ENCODE data around the gene ALG2. TPM values are rescaled to one million over a fixed set of nuclear protein-coding genes. Genes with fewer than 3 reads are reported as not detected.

The ALG2 gene
- total and polyA plus RNA-seq, 2 donors from 2014 or later: 38.7 to 40.5 TPM

DNA sequence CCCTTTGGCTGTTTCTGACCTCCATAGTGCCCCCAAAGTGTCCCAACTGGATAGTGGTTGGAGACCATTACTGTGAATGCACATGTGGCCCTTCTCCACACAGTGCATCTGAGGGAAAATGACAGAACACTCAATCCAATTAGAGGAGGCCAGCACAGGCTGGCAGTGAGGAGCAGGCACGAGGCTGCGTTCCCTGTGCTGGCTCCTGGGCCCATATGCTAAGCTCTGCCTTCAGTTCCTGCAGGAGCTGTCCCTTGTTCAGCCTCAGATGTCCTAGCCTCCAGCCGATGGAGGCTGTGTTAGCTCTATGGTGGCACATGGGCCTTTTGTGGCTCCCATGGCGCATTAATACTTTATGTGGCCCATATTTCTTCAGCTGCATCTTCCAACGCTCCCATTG, 35.8 kb downstream of the ALG2 start:
- Histone ChIP-seq H3K36me3 (ENCODE audit: control insufficient read depth in 2 of 3, insufficient read depth in 3 of 3, low read length in 3 of 3) (no peaks in the 10 kb centered on the region), H3K4me1 (ENCODE audit: control insufficient read depth in 2 of 3, insufficient read depth in 2 of 3, low read depth in 1 of 3, low read length in 3 of 3) (peaks cover 0 to 6% (median 0%) of the 10 kb centered on the region in 3 donors), H3K9me3 (ENCODE audit: control insufficient read depth in 2 of 3, insufficient read depth in 1 of 3, low read length in 3 of 3) (no peaks in the 10 kb centered on the region), H3K9ac (ENCODE audit: low read length in 3 of 3) (no peak overlapping the region), H3K4me3 (ENCODE audit: low read length in 3 of 3) (no peak overlapping the region), H3K27ac (ENCODE audit: low read depth in 2 of 2, low read length in 2 of 2) (no peak overlapping the region), H3K27me3 (ENCODE audit: control insufficient read depth, insufficient read depth, low read length) (no peaks in the 10 kb centered on the region)
- DNase-seq (no peak), FAIRE-seq (no peak)
- intact Hi-C loops (cut with DNase I): no loop called here
- TF ChIP-seq, protein P1, sequence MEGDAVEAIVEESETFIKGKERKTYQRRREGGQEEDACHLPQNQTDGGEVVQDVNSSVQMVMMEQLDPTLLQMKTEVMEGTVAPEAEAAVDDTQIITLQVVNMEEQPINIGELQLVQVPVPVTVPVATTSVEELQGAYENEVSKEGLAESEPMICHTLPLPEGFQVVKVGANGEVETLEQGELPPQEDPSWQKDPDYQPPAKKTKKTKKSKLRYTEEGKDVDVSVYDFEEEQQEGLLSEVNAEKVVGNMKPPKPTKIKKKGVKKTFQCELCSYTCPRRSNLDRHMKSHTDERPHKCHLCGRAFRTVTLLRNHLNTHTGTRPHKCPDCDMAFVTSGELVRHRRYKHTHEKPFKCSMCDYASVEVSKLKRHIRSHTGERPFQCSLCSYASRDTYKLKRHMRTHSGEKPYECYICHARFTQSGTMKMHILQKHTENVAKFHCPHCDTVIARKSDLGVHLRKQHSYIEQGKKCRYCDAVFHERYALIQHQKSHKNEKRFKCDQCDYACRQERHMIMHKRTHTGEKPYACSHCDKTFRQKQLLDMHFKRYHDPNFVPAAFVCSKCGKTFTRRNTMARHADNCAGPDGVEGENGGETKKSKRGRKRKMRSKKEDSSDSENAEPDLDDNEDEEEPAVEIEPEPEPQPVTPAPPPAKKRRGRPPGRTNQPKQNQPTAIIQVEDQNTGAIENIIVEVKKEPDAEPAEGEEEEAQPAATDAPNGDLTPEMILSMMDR (IDR thresholded peaks at IDR 0.05; ENCODE audit: borderline replicate concordance, extremely low read depth, insufficient read depth): no peak

DNA sequence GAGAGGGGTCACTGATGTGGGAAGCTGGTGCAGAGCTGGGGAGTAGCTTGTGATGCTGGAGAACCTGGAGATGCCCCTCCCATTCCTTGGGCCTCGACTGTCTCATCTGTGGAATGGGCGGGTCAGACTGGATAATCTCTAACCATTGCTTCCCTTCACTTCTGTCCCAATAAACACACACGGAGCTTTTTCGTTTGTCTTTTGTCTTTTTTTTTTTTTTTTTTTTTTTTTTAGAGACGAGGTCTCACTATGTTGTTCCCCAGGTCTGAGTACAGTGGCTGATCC, 36.5 kb downstream of the ALG2 start:
- H3K36me3 ChIP-seq (ENCODE audit: control insufficient read depth in 2 of 3, insufficient read depth in 3 of 3, low read length in 3 of 3): no peaks in the 10 kb centered on the region
- peak overlapping the region in 1 of 3 donors; percentile 74 for H3K4me3 ChIP-seq (ENCODE audit: low read length in 3 of 3)
- FAIRE-seq (no peak), DNase-seq (no peak)
- no peaks in the 10 kb centered on the region for H3K27me3 ChIP-seq (ENCODE audit: control insufficient read depth, insufficient read depth, low read length)
- TF ChIP-seq, protein P1 (IDR thresholded peaks at IDR 0.05; ENCODE audit: borderline replicate concordance, extremely low read depth, insufficient read depth): no peak
- H3K4me1 ChIP-seq (ENCODE audit: control insufficient read depth in 2 of 3, insufficient read depth in 2 of 3, low read depth in 1 of 3, low read length in 3 of 3): peaks cover 0 to 6% (median 0%) of the 10 kb centered on the region in 3 donors
- intact Hi-C loops (cut with DNase I): no loop called here
- no peak overlapping the region for H3K27ac ChIP-seq (ENCODE audit: low read depth in 2 of 2, low read length in 2 of 2)
- no peak overlapping the region for H3K9ac ChIP-seq (ENCODE audit: low read length in 3 of 3)
- H3K9me3 ChIP-seq (ENCODE audit: control insufficient read depth in 2 of 3, insufficient read depth in 1 of 3, low read length in 3 of 3): no peaks in the 10 kb centered on the region

DNA sequence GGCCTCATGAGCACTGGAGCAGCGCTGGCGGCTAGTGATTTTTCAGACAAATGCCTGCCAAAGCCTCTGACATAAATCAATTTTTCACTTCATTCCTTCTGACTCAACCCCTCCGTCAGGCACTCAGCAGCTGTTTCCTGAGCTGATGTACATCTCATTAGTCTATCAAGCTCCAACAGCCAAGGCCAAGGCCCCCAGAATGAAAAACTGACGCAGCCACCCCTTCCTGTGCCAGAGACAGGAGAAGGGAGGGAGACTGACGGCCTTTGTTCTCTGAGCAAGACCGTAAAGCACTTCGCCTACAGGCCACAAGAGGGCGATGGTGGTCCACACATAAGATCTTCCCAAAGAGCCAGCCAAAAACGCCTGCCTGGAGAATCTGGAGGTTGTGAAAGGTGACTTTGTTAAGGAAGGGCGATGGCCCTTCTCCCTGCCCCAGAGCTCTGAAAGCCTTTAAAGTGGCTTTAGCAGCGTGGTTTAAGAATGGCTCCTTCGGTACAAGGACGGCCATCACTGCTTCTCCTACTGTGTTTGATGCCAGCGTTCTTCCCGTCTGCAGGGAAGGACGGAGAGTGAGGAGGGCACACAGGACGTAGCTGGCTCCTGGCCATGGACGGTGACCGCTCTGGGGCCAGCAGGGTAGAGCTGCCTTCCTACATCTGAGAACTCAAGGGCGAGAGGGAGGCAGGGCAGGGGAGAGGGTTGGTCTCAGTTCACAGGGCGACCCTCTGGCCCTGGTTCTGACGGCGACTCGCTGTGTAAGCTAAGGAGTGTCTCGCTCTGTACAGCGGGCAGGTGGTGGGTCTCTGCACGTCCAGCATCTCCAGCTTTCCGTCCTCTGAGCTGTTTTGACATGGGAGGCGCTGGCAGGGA, 37.0 kb downstream of the ALG2 start:
- no peak for FAIRE-seq
- DNase-seq: peak; percentile 91 to 96 (median 94)
- Histone ChIP-seq H3K4me3 (ENCODE audit: low read length in 3 of 3) (peak overlapping the region; percentile 49 to 74 (median 55)), H3K4me1 (ENCODE audit: control insufficient read depth in 2 of 3, insufficient read depth in 2 of 3, low read depth in 1 of 3, low read length in 3 of 3) (peaks cover 0 to 6% (median 0%) of the 10 kb centered on the region in 3 donors), H3K9me3 (ENCODE audit: control insufficient read depth in 2 of 3, insufficient read depth in 1 of 3, low read length in 3 of 3) (no peaks in the 10 kb centered on the region), H3K9ac (ENCODE audit: low read length in 3 of 3) (peak overlapping the region; percentile 1 to 70 (median 10)), H3K27me3 (ENCODE audit: control insufficient read depth, insufficient read depth, low read length) (no peaks in the 10 kb centered on the region), H3K27ac (ENCODE audit: low read depth in 2 of 2, low read length in 2 of 2) (peak overlapping the region in 1 of 2 donors; percentile 18), H3K36me3 (ENCODE audit: control insufficient read depth in 2 of 3, insufficient read depth in 3 of 3, low read length in 3 of 3) (no peaks in the 10 kb centered on the region)
- TF ChIP-seq, protein P1 (IDR thresholded peaks at IDR 0.05; ENCODE audit: borderline replicate concordance, extremely low read depth, insufficient read depth): peak; percentile 97
- intact Hi-C loops (cut with DNase I): no loop called here

Data from kidney (tissue), 14 donors.